Measurements from ENCODE around the gene BCL6.

The BCL6 gene

DNA sequence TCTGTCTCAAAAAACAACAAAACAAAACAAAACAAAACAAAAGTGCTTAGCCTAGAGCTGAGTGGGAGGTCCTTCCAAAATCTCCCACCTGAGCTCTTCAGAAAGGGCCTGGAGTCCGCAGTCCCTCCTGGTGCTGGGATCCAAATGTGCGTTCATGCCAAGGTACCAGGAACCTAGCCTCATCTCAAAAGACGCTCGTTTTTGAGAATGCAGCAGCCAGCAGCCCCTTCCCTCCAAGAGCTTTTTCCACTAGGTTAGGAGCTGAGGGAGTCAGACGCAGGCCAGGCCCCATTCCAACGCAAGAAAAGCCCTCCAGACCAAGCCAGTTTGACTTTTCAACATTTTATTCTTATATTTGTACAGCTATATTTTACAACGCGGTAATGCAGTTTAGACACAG lies 24.2 kb downstream of the BCL6 start:
- FAIRE-seq (no peak), DNase-seq (ENCODE audit: extremely low spot score, insufficient read length, low read depth) (no peak)

GRCh38 chr3:187720337-187720670 lies 25.0 kb downstream of the BCL6 start:
- DNase-seq (ENCODE audit: extremely low spot score, insufficient read length, low read depth) (no peak), FAIRE-seq (no peak)

DNA sequence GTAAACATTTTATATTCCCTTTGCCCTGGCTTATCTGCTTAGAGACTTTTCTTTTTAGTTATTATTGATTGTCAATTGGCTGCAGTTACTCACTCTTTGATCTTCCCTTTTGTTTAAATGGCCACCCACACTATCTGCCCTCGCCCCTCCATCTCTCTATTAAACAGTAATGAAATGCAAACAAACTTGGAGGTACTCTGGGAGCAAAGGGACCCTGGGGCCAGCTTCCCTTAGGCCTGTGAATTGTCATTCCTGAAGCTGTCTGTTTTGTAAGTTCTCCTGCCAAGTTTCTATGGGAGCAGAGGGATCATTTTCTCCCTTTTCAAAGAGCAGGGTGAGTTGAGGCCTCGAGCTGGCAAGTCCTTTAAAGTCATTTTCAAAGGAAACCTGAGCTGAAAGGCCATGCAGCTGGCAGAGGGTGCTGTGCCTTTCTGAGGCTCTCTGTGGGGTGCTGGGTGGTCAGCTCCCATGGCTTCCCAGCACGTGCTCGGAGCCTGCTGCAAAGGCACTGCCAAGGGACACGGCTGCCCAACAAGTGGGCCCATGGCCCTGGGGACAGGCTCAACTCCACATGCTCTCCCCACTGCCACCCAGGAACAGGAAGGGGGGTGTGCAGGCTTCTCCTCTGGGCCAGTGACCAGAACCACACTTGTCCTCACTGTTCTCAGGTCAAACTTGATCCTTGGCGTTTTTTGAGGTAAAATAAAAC lies 25.5 kb downstream of the BCL6 start:
- DNase-seq (ENCODE audit: extremely low spot score, insufficient read length, low read depth) = no peak
- no peak for FAIRE-seq

DNA sequence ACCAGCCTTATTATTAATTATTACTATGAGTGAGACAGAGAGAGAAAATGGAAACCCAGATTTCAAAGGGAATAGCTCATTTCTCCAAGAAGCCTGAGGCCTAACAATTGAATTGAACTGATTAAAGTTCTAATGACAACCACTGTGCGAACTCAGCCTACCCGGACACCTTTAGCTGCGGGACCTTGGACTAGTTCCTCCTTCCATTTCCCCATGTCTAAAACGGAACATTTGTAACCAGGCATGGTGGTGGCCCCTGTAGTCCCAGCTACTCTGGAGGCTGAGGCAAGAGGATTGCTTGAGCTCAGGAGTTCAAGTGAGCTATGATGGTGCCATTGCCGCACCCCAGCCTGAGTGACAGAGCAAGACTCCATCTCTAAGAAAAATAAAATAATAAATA lies 26.5 kb downstream of the BCL6 start:
- DNase-seq (ENCODE audit: extremely low spot score, insufficient read length, low read depth) (no peak), FAIRE-seq (no peak)

DNA sequence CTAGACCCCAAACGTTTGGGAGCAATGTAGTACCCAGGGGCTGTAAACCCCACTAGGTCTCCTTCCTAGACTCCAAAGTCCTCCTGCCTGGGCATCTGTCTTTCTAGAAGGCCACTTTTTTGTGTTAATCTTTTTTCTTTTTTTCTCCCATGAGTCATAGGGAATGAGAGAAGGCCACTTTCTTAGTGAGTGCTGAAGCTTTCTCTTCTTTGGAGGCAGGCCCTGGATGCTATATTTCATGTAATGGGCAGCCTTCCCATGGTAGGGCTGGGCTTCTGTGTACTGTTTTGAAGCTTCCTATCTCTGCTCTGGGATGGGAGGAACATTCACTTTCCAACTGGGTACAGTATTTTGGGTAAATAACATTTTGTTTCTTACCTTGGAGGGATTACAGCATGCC lies 27.7 kb downstream of the BCL6 start:
- FAIRE-seq = no peak
- DNase-seq (ENCODE audit: extremely low spot score, insufficient read length, low read depth) = no peak

DNA sequence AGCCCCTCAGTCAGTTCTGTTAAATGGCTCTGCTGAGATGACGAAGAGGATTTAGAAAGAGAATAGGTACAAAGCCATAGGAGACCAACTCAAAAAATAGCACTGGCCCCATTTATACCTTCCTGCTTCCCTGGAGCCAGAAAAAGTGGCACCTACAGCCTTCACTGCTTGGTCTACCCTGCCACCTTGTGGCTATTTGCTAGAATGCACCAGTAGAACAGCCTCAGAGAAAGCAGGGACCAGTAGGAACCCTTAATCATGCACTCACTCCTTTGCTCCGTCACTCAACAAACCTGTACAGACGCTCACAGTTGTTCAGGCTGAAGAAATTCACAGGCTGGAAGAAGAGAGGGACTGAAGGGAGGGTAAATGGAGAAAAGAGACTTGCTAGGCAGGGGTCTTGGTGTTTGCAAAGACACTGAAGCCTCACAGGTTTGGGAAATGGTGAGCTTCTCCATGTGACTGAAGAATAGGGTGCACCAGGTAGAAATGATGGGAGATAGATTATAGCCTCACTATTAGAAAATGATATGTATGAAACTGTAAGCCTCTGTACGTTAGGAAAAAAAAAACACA lies 30.8 kb downstream of the BCL6 start:
- peak; percentile 87 for FAIRE-seq

GRCh38 chr3:187713504-187713903 lies 31.8 kb downstream of the BCL6 start:
- DNase-seq (ENCODE audit: extremely low spot score, insufficient read length, low read depth) (no peak), FAIRE-seq (no peak)

More for the DNA sequence above, 30.8 kb downstream of the BCL6 start:
- peak; percentile 7 for DNase-seq (ENCODE audit: extremely low spot score, insufficient read length, low read depth)

DNA sequence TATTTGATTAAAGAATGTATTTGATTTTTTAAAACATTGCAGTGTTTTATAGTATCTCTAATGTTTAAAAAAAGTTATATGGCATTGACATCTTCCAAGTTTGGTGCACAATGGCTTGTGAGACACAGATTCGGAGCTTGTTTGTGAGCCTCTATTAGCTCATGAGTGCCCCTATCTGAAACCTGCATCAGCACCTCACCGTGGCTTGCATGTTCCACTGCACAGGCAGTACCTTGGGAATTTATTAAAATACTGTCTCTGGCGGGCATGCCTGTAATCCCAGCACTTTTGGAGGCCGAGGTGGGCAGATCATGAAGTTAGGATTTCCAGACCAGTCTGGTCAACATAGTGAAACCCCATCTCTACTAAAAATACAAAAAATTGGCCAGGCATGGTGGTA lies 36.1 kb downstream of the BCL6 start:
- FAIRE-seq (no peak), DNase-seq (ENCODE audit: extremely low spot score, insufficient read length, low read depth) (no peak)

- no peak for FAIRE-seq
These were observed 36.6 kb downstream of the BCL6 start for GRCh38 chr3:187708696-187709095.

GRCh38 chr3:187706971-187707370 lies 38.3 kb downstream of the BCL6 start:
- FAIRE-seq = no peak

More at GRCh38 chr3:187708696-187709095, 36.6 kb downstream of the BCL6 start:
- DNase-seq (ENCODE audit: extremely low spot score, insufficient read length, low read depth) = no peak

DNA sequence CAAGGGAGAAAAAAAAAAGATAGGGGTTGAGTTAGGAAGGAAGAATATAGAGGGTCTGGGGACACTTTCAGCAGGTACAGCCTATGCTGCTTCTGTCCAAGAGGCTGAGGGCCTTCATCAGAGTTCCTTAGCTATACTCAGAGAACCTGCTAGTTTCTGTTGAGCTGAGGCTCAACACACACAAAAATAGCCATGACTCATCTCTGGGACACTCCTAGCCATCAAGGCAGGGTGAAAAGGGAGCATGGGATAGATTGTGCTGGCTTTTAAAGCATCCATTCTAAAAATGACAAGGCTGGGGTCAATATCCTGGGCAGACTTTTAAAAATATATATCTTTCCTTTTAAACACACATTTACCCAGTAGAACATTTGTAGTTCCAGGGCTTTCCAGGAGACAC lies 40.1 kb downstream of the BCL6 start:
- DNase-seq (ENCODE audit: extremely low spot score, insufficient read length, low read depth) (no peak), FAIRE-seq (no peak)

More at GRCh38 chr3:187706971-187707370, 38.3 kb downstream of the BCL6 start:
- DNase-seq (ENCODE audit: extremely low spot score, insufficient read length, low read depth) = no peak

DNA sequence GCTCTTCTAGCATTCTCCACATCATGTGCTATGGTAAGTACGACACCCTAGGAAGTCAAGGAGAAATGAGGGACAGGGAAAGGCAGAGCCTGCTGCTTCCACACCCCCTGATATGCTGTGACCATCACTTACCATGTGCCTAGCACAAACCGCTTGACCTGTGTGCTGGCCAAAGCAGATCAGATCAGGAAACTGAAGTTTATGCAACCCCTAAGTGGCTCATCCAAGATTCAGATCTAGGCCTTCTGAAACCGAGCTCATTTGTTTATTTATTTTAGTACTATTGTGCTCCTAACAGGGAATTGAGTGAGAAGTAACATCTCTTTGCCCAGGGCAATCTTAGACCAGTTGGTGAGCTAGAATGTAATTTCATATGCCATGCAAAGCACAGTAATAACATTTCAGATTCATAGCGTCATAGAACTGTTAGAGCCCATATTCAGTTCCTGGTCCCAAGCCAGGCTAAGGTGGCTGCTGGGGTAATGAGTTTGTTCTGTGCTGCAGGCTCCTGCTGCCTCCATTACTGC lies 42.7 kb downstream of the BCL6 start, which contains the start of gene RTP2:
RTP2 (minus strand) TSS at position 51 of the 527 bp plus-strand sequence. CDS start 429 bp downstream, outside the sequence.
- DNase-seq (ENCODE audit: extremely low spot score, insufficient read length, low read depth) (no peak), FAIRE-seq (no peak)

GRCh38 chr3:187700249-187700648 lies 45.0 kb downstream of the BCL6 start:
- DNase-seq (ENCODE audit: extremely low spot score, insufficient read length, low read depth) (no peak), FAIRE-seq (no peak)

GRCh38 chr3:187698499-187699399 lies 46.5 kb downstream of the BCL6 start:
- FAIRE-seq (no peak), DNase-seq (ENCODE audit: extremely low spot score, insufficient read length, low read depth) (no peak)

DNA sequence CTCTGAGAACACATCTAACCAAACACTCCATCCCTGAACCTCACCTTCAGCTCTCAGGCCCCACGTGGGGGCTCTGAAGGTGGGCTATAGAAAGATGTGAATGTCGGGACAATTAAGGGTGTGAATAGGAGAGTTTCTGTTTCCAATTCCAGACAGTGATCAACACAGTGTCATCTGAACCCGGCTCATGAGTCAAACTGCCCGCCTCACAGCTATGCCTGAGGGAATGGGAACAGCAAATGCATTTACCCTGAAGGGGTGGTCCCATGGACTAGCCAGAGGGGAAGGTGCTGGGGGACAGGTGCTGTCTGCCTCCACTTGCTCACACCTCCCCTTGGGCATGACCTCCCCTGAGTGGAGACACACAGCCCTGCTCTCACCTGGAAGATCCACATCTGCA lies 49.2 kb downstream of the BCL6 start:
- no peak for DNase-seq (ENCODE audit: extremely low spot score, insufficient read length, low read depth)
- no peak for FAIRE-seq

DNA sequence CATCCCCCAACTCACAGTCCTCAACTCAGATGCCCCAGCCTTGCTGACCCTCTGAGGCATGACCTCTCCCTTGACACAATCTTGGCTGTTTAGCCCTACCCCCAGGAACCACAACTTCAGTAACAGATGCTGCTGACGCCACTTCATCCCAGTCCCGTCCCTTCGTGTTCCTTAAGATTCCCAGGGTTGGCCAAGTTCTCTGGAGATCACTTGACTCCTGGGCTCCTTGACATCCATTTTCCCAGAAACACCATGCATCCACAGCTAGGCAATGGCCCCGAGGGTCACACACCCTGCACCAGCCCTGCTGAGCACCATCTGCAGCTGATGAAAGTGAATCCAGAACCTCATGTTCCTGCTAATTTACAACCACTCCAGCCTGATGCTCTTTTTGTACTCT lies 49.8 kb downstream of the BCL6 start:
- no peak for DNase-seq (ENCODE audit: extremely low spot score, insufficient read length, low read depth)
- no peak for FAIRE-seq

DNA sequence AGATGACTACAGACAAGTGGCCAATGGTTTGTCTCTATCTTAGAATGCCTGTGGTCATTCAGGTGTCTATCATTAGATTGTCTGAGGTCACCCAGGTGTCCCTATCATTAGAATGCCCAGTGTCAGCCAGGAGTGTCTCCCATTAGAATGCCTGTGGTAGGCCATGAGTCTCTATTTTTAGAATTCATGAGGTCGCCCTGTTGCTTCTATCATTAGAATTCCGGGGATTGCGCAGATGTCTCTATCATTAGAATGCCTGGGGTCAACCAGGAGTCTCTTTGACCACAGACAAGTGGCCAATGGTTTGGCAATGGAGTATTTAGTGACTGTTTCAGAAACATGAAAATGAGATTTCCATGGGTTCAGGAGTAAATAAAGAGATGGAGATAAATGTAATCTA lies 50.5 kb downstream of the BCL6 start:
- no peak for DNase-seq (ENCODE audit: extremely low spot score, insufficient read length, low read depth)
- no peak for FAIRE-seq

DNA sequence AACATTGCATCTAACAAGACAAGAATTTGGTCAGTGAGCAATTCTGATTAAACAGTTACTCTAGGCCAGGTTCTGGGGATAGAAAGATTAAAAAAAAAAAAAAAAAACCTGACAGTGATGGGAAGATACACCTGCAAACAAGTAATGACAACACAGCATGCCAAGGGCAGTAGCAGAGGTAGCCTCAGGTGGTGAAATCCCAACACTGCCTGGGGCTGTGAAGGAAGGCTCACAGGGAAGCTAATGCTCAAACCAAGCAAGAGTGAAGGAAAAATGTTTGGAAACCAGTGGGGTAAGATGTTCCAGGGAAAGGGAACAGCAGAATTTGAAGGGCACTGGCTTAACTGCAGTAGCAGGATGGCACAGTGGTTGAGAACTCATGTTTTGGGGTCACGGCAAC lies 51.8 kb downstream of the BCL6 start:
- FAIRE-seq = no peak
- DNase-seq (ENCODE audit: extremely low spot score, insufficient read length, low read depth) = no peak

GRCh38 chr3:187689984-187690383 lies 55.3 kb downstream of the BCL6 start:
- DNase-seq (ENCODE audit: extremely low spot score, insufficient read length, low read depth) (no peak), FAIRE-seq (no peak)

DNA sequence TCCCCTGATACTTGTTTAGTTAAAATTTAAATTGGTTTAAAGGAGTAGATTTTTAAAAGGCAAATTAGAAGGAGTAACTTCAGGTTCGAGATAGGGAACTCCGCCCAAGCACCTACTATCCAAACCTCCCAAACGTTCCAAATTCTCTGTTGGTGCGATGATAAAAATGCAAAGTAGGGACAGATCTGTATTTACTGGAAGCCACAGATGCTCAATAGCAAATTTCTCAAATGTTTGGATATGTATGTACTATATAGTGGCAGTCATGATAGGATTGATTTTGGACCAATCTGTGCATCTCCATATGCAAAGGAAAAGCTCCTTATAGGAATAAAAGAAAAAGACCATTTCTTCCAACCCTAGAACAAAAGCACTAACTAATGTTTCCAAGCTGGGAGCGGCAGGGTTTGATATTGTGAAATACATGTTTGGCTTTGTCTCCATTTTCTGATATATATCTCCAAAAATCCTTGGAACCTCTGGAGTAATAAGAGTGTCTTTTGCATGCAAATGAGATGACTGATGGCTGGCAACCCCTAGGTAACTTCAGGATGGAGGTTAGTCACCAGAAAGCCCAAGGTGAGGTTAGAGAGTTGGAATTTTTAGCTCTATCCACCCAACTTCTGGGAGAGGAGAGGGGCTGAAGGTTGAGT lies 58.5 kb downstream of the BCL6 start:
- DNase-seq (ENCODE audit: extremely low spot score, insufficient read length, low read depth) (no peak), FAIRE-seq (no peak)
